ENCODE measurements around the gene ARFRP1. TPM values are rescaled to one million over a fixed set of nuclear protein-coding genes. Genes with fewer than 3 reads are reported as not detected.
A peak's percentile ranks its signal among the peaks of the same experiment; 100 is the strongest.

ARFRP1 gene
- total and polyA plus RNA-seq, 2 donors (not counting 1 experiment from before 2014, with no cell fraction given) = 41.0 to 75.5 TPM

DNA sequence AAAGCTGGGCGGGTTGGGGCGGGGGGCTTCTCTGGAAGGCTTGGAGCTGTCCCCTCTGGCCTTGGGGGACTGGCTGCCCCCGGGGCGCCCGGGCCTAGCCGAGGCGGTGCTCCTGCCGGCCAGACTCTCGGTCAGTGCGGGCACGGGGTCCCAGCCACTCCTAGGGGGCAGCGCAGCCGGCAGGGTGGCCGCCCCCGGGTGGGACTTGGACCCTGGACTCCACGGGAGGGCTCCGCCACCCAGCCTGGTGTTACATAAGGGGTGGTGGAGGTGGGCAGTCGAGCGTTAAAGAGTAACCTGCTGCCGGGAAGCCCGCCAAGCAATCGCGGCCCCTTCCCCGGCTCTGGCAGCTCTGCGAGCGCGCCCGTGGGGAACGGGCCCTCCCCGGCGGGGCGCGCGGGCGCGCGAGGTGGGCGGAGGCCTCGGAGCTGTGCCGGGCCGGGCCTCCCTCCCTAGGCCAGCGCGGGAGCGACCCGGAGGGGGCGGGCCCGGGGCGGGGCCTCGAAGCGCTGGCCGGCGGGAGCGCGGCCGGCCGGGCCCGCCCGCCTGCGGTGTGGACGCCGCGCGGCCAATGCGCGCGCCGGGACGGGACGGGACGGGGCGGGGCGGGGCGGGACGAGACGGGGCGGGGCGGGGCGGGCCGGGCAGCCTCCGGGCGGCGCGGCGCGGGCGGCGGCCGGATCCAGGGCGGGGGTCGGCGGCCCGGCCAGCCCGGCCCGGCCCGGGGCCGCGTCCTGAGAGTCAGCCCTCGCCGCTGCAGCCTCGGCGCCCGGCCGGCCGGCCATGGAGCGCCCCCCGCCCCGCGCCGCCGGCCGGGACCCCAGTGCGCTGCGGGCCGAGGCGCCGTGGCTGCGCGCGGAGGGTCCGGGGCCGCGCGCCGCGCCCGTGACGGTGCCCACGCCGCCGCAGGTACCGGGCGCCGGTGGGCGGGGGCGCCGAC is 31.6 kb upstream of the ARFRP1 start, which contains the start of gene SLC2A4RG:
Gene SLC2A4RG, plus strand, starts transcription at position 647 of the 940 bp plus-strand sequence. Its CDS starts 137 bp downstream, at position 784.
- H3K27ac ChIP-seq (ENCODE audit: low read length in 2 of 2) = no peak within 1 kb of the TSS
- no peaks in the 10 kb centered on the region for H3K27me3 Mint-ChIP-seq
- DNase-seq = peak; percentile 79
- CTCF ChIA-PET = no interaction called here
- no peaks in the 10 kb centered on the region for H3K9me3 Mint-ChIP-seq (ENCODE audit: insufficient read depth)
- peaks cover 35 to 46% of the 10 kb centered on the region in 2 donors for H3K4me1 ChIP-seq (ENCODE audit: control insufficient read depth in 2 of 2, insufficient read depth in 2 of 2, low read length in 2 of 2)
- H3K4me1 Mint-ChIP-seq = peaks cover 18% of the 10 kb centered on the region
- intact Hi-C loops (cut with micrococcal nuclease) = loop anchor here (1.0 to 5.0 kb wide), 2 partner anchors 125 to 202 kb away; partner anchors contain the start of gene PTK6
- TF ChIP-seq, protein P1, sequence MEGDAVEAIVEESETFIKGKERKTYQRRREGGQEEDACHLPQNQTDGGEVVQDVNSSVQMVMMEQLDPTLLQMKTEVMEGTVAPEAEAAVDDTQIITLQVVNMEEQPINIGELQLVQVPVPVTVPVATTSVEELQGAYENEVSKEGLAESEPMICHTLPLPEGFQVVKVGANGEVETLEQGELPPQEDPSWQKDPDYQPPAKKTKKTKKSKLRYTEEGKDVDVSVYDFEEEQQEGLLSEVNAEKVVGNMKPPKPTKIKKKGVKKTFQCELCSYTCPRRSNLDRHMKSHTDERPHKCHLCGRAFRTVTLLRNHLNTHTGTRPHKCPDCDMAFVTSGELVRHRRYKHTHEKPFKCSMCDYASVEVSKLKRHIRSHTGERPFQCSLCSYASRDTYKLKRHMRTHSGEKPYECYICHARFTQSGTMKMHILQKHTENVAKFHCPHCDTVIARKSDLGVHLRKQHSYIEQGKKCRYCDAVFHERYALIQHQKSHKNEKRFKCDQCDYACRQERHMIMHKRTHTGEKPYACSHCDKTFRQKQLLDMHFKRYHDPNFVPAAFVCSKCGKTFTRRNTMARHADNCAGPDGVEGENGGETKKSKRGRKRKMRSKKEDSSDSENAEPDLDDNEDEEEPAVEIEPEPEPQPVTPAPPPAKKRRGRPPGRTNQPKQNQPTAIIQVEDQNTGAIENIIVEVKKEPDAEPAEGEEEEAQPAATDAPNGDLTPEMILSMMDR (IDR thresholded peaks at IDR 0.05) = no peak
- no peak for TF ChIP-seq EZH2 (IDR thresholded peaks at IDR 0.05; ENCODE audit: borderline replicate concordance, insufficient read depth, low read depth, low read length, poor library complexity, severe bottlenecking)
- ATAC-seq (ENCODE audit: low read depth) = peak; percentile 71
- WGBS (ENCODE audit: insufficient coverage) = 2% methylated on average over 136 of the region's 136 CpGs
- peak within 1 kb of the TSS; percentile 68 for H3K9ac ChIP-seq (ENCODE audit: low read length)
- no peak within 1 kb of the TSS for H3K27ac Mint-ChIP-seq
- H3K36me3 ChIP-seq (replicated peaks in 1 of 2; ENCODE audit: control extremely low read depth in 1 of 2, control insufficient read depth in 1 of 2, extremely low read depth in 1 of 2, insufficient read depth in 2 of 2, low read length in 1 of 2) = peaks cover 0 to 15% of the 10 kb centered on the region in 2 experiments
- H3K79me2 ChIP-seq (ENCODE audit: control insufficient read depth, insufficient read depth, low read length) = peaks cover 14% of the 10 kb centered on the region
- POLR2A ChIA-PET = interaction anchor here (0.6 to 1.8 kb wide), 4 partner anchors 10 to 207 kb away, joined by 3 to 8 read pairs (median 3); partner anchors contain the start of genes ARFRP1, TPD52L2 and ZGPAT
- H4K20me1 ChIP-seq (ENCODE audit: control insufficient read depth, insufficient read depth, low read length, poor library complexity, severe bottlenecking) = peaks cover 29% of the 10 kb centered on the region
- peak within 1 kb of the TSS; percentile 95 for H3K4me2 ChIP-seq (replicated peaks; ENCODE audit: low read depth, low read length, poor library complexity, severe bottlenecking)
- no peaks in the 10 kb centered on the region for H3K27me3 ChIP-seq (replicated peaks in 1 of 4; ENCODE audit: control extremely low read depth in 1 of 4, control insufficient read depth in 3 of 4, insufficient read depth in 4 of 4, low read length in 3 of 4)
- H3K4me3 Mint-ChIP-seq = peak within 1 kb of the TSS; percentile 80
- H3K4me3 ChIP-seq (ENCODE audit: control extremely low read depth in 1 of 5, extremely low read depth in 1 of 5, insufficient read depth in 1 of 5, low read depth in 2 of 5, low read length in 4 of 5) = peak within 1 kb of the TSS; percentile 23 to 64 (median 50)
- H2AFZ ChIP-seq (ENCODE audit: insufficient read depth, low read depth, low read length, poor library complexity, severe bottlenecking) = peak within 1 kb of the TSS; percentile 70
- H3K9me3 ChIP-seq (ENCODE audit: control extremely low read depth in 1 of 3, control insufficient read depth in 2 of 3, insufficient read depth in 1 of 3, low read length in 2 of 3) = no peaks in the 10 kb centered on the region
